A549 (cell line): ENCODE measurements around the gene ATF1. TPM values are rescaled to one million over a fixed set of nuclear protein-coding genes. Genes with fewer than 3 reads are reported as not detected.
"Not testable (repeated sequence)": the region's sequence is repeated elsewhere in the genome, so short reads cannot be mapped to it uniquely, and the experiment has no call there.

Source experiments
- ATAC-seq, 2 experiments: fragments of 200-7000 bp in 1 of 2; fragments of >200 bp in 1 of 2; cut with Nextera tagmentation in 1 of 2; cut with Tn5 transposase in 1 of 2; 3 replicates each; pipeline versions ENCODE4 v1.8.0 to v1.9.1; 2018 to 2020; ENCODE audit warnings: mild to moderate bottlenecking in 1 of 2, moderate library complexity in 1 of 2
- CTCF ChIA-PET: fragments of 300-600 bp; sonication (Branson Sonifier 250); formaldehyde crosslinking; extraction: SDS; loops from one replicate; lab custom pipeline; 2021; ENCODE audit warnings: antibody characterized with exemption, inconsistent platforms; lab: Yijun Ruan, JAX
- POLR2A ChIA-PET: fragments of 350-600 bp; formaldehyde crosslinking; extraction: SDS; loops from one replicate; lab custom pipeline; 2021; ENCODE audit warnings: antibody characterized with exemption, inconsistent platforms; lab: Yijun Ruan, JAX
- DNase-seq, 2 experiments: peaks; one replicate each; pipeline versions ENCODE4 v3.0.0 to v3.0.0-alpha.2; 2011 to 2016; ENCODE audit warnings: low read depth in 1 of 2, low spot score in 1 of 2
- FAIRE-seq: peaks from 2 replicates; lab custom pipeline; 2011; peaks lifted over from hg19 to GRCh38; lab: Jason Lieb, UNC
- H3K27ac ChIP-seq, 2 experiments: fragments of >200 bp; sonication (Bioruptor Twin); formaldehyde crosslinking; 3 replicates each; pipeline ENCODE4 v1.5.1; 2016 to 2017
- H3K4me1 ChIP-seq: fragments of >200 bp; sonication (Bioruptor Twin); formaldehyde crosslinking; 3 replicates; pipeline ENCODE4 v1.6.1; 2016
- H3K4me2 ChIP-seq: fragments of >200 bp; sonication (Bioruptor Twin); formaldehyde crosslinking; 3 replicates; pipeline ENCODE4 v1.6.1; 2016
- H3K4me3 ChIP-seq: fragments of >200 bp; sonication (Bioruptor Twin); formaldehyde crosslinking; 3 replicates; pipeline ENCODE4 v1.5.1; 2016
- H3K9me3 ChIP-seq: fragments of >200 bp; sonication (Bioruptor Twin); formaldehyde crosslinking; 3 replicates; pipeline ENCODE4 v1.6.1; 2016
- ATOH8 ChIP-seq: fragments of 250-450 bp; sonication (Bioruptor Pico); IDR thresholded peaks from 2 replicates; pipeline ENCODE4 v1.5.0; 2020; ENCODE audit warnings: low read depth, mild to moderate bottlenecking, moderate library complexity
- BCL3 ChIP-seq: fragments of >200 bp; sonication (Bioruptor Twin); formaldehyde crosslinking; IDR thresholded peaks from 3 replicates; pipeline ENCODE4 v1.6.1; 2016
- BHLHE40 ChIP-seq: IDR thresholded peaks from 2 replicates; pipeline ENCODE4 v1.6.1; 2012; ENCODE audit warnings: low read depth, low read length, inconsistent platforms
- FOSL2 ChIP-seq, 2 experiments: fragments of 450-650 bp in 1 of 2; fragments of >200 bp in 1 of 2; sonication (Bioruptor Twin) in 1 of 2; formaldehyde crosslinking; IDR thresholded peaks; 2 replicates each; pipeline versions ENCODE4 v1.5.0 to v1.6.1; 2016 to 2020; ENCODE audit warnings: mild to moderate bottlenecking in 1 of 2, moderate library complexity in 1 of 2
- FOXS1 ChIP-seq: fragments of 250-450 bp; sonication (Bioruptor Pico); IDR thresholded peaks from 2 replicates; pipeline ENCODE4 v1.5.0; 2020; ENCODE audit warnings: mild to moderate bottlenecking, moderate library complexity
- HDAC2 ChIP-seq: fragments of 200-600 bp; sonication (generic); IDR thresholded peaks from 2 replicates; pipeline ENCODE4 v1.6.1; 2016
- HES2 ChIP-seq: fragments of >200 bp; sonication (Bioruptor Twin); formaldehyde crosslinking; IDR thresholded peaks from 2 replicates; pipeline ENCODE4 v1.6.1; 2016
- HOXA7 ChIP-seq: fragments of 250-450 bp; sonication (Bioruptor Pico); IDR thresholded peaks from 2 replicates; pipeline ENCODE4 v1.5.0; 2020; ENCODE audit warnings: mild to moderate bottlenecking, moderate library complexity
- HOXB13 ChIP-seq: fragments of 250-450 bp; sonication (Bioruptor Pico); IDR thresholded peaks from 2 replicates; pipeline ENCODE4 v1.5.0; 2020; ENCODE audit warnings: low read depth, mild to moderate bottlenecking, moderate library complexity
- JUN ChIP-seq, 2 experiments: fragments of >200 bp; sonication (Bioruptor Twin); formaldehyde crosslinking; IDR thresholded peaks; 2 replicates in 1 of 2; 3 replicates in 1 of 2; pipeline ENCODE4 v1.6.1; 2016 to 2017
- MAFK ChIP-seq: fragments of 450-650 bp; IDR thresholded peaks from 2 replicates; pipeline ENCODE4 v1.6.1; 2014; ENCODE audit not compliant: partially characterized antibody
- MYC ChIP-seq: IDR thresholded peaks from 2 replicates; pipeline ENCODE4 v1.6.1; 2012; ENCODE audit warnings: mild to moderate bottlenecking, inconsistent platforms, low read length, improper control_type of control experiment, borderline replicate concordance
- POLR2A ChIP-seq: IDR thresholded peaks from 2 replicates; pipeline ENCODE4 v1.6.1; 2012; ENCODE audit warnings: mild to moderate bottlenecking, low read length
- POLR2AphosphoS2 ChIP-seq: conservative IDR thresholded peaks from 2 replicates; pipeline ENCODE4 v1.6.1; 2012; ENCODE audit warnings: low read length, improper control_type of control experiment, inconsistent platforms
- SREBF2 ChIP-seq: fragments of 450-650 bp; IDR thresholded peaks from 2 replicates; pipeline ENCODE4 v1.6.1; 2014; ENCODE audit warnings: mild to moderate bottlenecking, moderate library complexity
- TFCP2L1 ChIP-seq: fragments of 250-450 bp; sonication (Bioruptor Pico); IDR thresholded peaks from 2 replicates; pipeline ENCODE4 v1.5.0; 2021; ENCODE audit warnings: mild to moderate bottlenecking
- USF2 ChIP-seq: fragments of 450-650 bp; IDR thresholded peaks from 2 replicates; pipeline ENCODE4 v1.6.1; 2014; ENCODE audit warnings: antibody characterized with exemption
- ZNF302 ChIP-seq: fragments of 250-450 bp; sonication (Bioruptor Pico); IDR thresholded peaks from 2 replicates; pipeline ENCODE4 v1.9.0; 2021; ENCODE audit warnings: inconsistent platforms, mild to moderate bottlenecking, moderate library complexity
- WGBS: methylation state at CpG from one replicate; pipeline ENCODE4 v1.1.6; 2017; ENCODE audit errors: missing lambda C conversion rate; 5-methylcytosine and 5-hydroxymethylcytosine counted together
- polyA plus RNA-seq, 4 experiments: library from polyadenylated mRNA; depleted of rRNA in 3 of 4; stranded (reverse); fragments of >200 nt; fragmentation: RNase III in 1 of 4; extraction: RNeasy Plus Mini Kit Qiagen cat#74134 plus additional on column Dnase treatment in 1 of 4; gene quantifications; 2 replicates in 3 of 4; 3 replicates in 1 of 4; pipeline ENCODE4 v1.2.3, GENCODE V29; 2011 to 2017

Gene ATF1
- polyA plus RNA-seq, 2 of the 4 experiments (the other 2 are of a cell fraction), result 34.2 to 77.1 TPM

- H3K4me1 ChIP-seq, result 0 out of 3 replicates have a peak, but pooled peaks cover 4% of the 10 kb centered on the region
- WGBS, result 75% methylated on average over 35 of the region's 36 CpGs
- H3K4me2 ChIP-seq, result no peak within 1 kb of the TSS
- no peak within 1 kb of the TSS for H3K4me3 ChIP-seq
- no peak for FAIRE-seq
- TF ChIP-seq ZNF302 (CRISPR knock-in tag) (no peak), MYC (no peak), MAFK (peak; percentile 52), HOXA7 (no peak), FOXS1 (CRISPR knock-in tag) (no peak)
- CTCF ChIA-PET, result interaction anchor here (0.6 kb wide), 1 partner anchor 60 kb away, joined by 3 read pairs; no protein-coding TSS in a partner anchor
- no peak for DNase-seq
- POLR2A ChIA-PET, result no interaction called here
- 0 out of 3 replicates have a peak, but pooled peaks cover 4% of the 10 kb centered on the region for H3K9me3 ChIP-seq
- ATAC-seq, result no peak
- no peak within 1 kb of the TSS for H3K27ac ChIP-seq
These were observed 79.0 kb downstream of the ATF1 start, which contains the start of gene TMPRSS12 for GRCh38 chr12:50842637-50843493. Gene TMPRSS12, plus strand, starts transcription at chr12:50842926. Its CDS starts 39 bp downstream, at chr12:50842965.

- Histone ChIP-seq H3K4me1 (0 out of 3 replicates have a peak, but pooled peaks cover 4% of the 10 kb centered on the region), H3K4me3 (no peak overlapping the region), H3K27ac (no peak overlapping the region), H3K9me3 (0 out of 3 replicates have a peak, but pooled peaks cover 4% of the 10 kb centered on the region), H3K4me2 (no peak overlapping the region)
- CTCF ChIA-PET, result interaction anchor here (0.8 to 1.3 kb wide), 2 partner anchors 80 to 103 kb away, joined by 3 to 5 read pairs; no protein-coding TSS in a partner anchor
- ATAC-seq, result no peak
- POLR2A ChIA-PET, result no interaction called here
- TF ChIP-seq FOSL2 (IDR thresholded peaks at IDR 0.05), result no peak
- peak; percentile 66 for TF ChIP-seq FOSL2 (CRISPR knock-in tag; IDR thresholded peaks at IDR 0.05)
- TF ChIP-seq BHLHE40, result no peak
- no peak for TF ChIP-seq ATOH8 (CRISPR knock-in tag)
- TF ChIP-seq, all 56 proteins: peak for 1
- DNase-seq, result no peak
- no peak for FAIRE-seq
These were observed 81.2 kb downstream of the ATF1 start for GRCh38 chr12:50845021-50845647.

- FAIRE-seq, result no peak
These were observed 85.1 kb downstream of the ATF1 start for GRCh38 chr12:50848963-50849362.

GRCh38 chr12:50855218-50855617 lies 91.3 kb downstream of the ATF1 start:
- ATAC-seq, POLR2A ChIA-PET, H3K4me1 ChIP-seq, H3K9me3 ChIP-seq, H3K4me3 ChIP-seq, H3K4me2 ChIP-seq, FAIRE-seq, DNase-seq, CTCF ChIA-PET, H3K27ac ChIP-seq: not testable (repeated sequence)
- 80% methylated on average over 1 of the region's 1 CpG for WGBS

More at GRCh38 chr12:50848963-50849362, 85.1 kb downstream of the ATF1 start:
- no peak for TF ChIP-seq BCL3
- no peak for TF ChIP-seq HES2
- no peak for TF ChIP-seq SREBF2
- no peak for TF ChIP-seq JUN (IDR thresholded peaks at IDR 0.05)
- TF ChIP-seq POLR2AphosphoS2, result no peak
- no peak for TF ChIP-seq POLR2A
- no peak for TF ChIP-seq HOXB13 (CRISPR knock-in tag)
- no peak for TF ChIP-seq TFCP2L1 (CRISPR knock-in tag)
- TF ChIP-seq HDAC2, result no peak
- TF ChIP-seq USF2, result no peak
- TF ChIP-seq FOSL2 (IDR thresholded peaks at IDR 0.05), result no peak
- no peak for TF ChIP-seq FOSL2 (CRISPR knock-in tag; IDR thresholded peaks at IDR 0.05)
- DNase-seq (no peak), ATAC-seq (no peak)
- CTCF ChIA-PET, result interaction anchor here (1.2 kb wide), 1 partner anchor 27 kb away, joined by 3 read pairs; no protein-coding TSS in a partner anchor
- Histone ChIP-seq H3K4me1 (0 out of 3 replicates have a peak, but pooled peaks cover 4% of the 10 kb centered on the region), H3K27ac (no peak overlapping the region), H3K4me3 (no peak overlapping the region), H3K9me3 (no peaks in the 10 kb centered on the region), H3K4me2 (no peak overlapping the region)
- POLR2A ChIA-PET, result interaction anchor here (0.7 kb wide), 1 partner anchor 85 kb away, joined by 4 read pairs; the partner anchor contains the start of gene ATF1
- 46% methylated on average over 2 of the region's 2 CpGs for WGBS
